ENCODE results near the gene CFAP53.
"Not testable (repeated sequence)": the region's sequence is repeated elsewhere in the genome, so short reads cannot be mapped to it uniquely, and the experiment has no call there.

Gene CFAP53

GRCh38 chr18:50268022-50268747 lies 1.9 kb upstream of the CFAP53 start:
- no peak for DNase-seq

GRCh38 chr18:50262977-50263376 lies 3.3 kb downstream of the CFAP53 start:
- DNase-seq, result no peak

GRCh38 chr18:50250935-50251334 lies 15.4 kb downstream of the CFAP53 start:
- DNase-seq, result no peak

- no peak for DNase-seq
Observed at GRCh38 chr18:50249576-50249975, 16.7 kb downstream of the CFAP53 start.

- no peak for DNase-seq
Observed at GRCh38 chr18:50247561-50247960, 18.7 kb downstream of the CFAP53 start.

- not testable (repeated sequence) for DNase-seq
Observed at GRCh38 chr18:50241768-50242167, 24.5 kb downstream of the CFAP53 start.

- DNase-seq, result no peak
Observed at GRCh38 chr18:50240080-50240563, 26.2 kb downstream of the CFAP53 start.

GRCh38 chr18:50232419-50232818 lies 33.9 kb downstream of the CFAP53 start:
- DNase-seq, result no peak

- DNase-seq, result no peak
Observed at GRCh38 chr18:50231621-50232020, 34.7 kb downstream of the CFAP53 start.

- DNase-seq, result not testable (repeated sequence)
Observed at GRCh38 chr18:50220249-50220648, 46.0 kb downstream of the CFAP53 start.

- DNase-seq, result peak; percentile 31
Observed at GRCh38 chr18:50218432-50219197, 47.7 kb downstream of the CFAP53 start.

GRCh38 chr18:50209311-50209710 lies 57.0 kb downstream of the CFAP53 start:
- no peak for DNase-seq

- no peak for DNase-seq
Observed at GRCh38 chr18:50207722-50208121, 58.6 kb downstream of the CFAP53 start.

- DNase-seq, result peak; percentile 63
Observed at GRCh38 chr18:50203801-50204604, 62.3 kb downstream of the CFAP53 start.

- no peak for DNase-seq
Observed at GRCh38 chr18:50201476-50202018, 64.7 kb downstream of the CFAP53 start.

- no peak for DNase-seq
Observed at GRCh38 chr18:50199921-50200320, 66.4 kb downstream of the CFAP53 start.

- no peak for DNase-seq
Observed at GRCh38 chr18:50199346-50199855, 66.9 kb downstream of the CFAP53 start.

- DNase-seq, result no peak
Observed at GRCh38 chr18:50196261-50196660, 70.0 kb downstream of the CFAP53 start.

- no peak for DNase-seq
Observed at GRCh38 chr18:50195689-50196088, 70.6 kb downstream of the CFAP53 start.

GRCh38 chr18:50194631-50195532 lies 71.4 kb downstream of the CFAP53 start, which contains the start of gene MYO5B:
Gene MYO5B, minus strand, starts transcription at chr18:50195147. Its CDS starts 354 bp downstream, at chr18:50194793.
- DNase-seq, result no peak

GRCh38 chr18:50193796-50194630 lies 72.3 kb downstream of the CFAP53 start:
- DNase-seq, result no peak

Data from NCI-H1694 (cell line).